ENCODE results near the gene DPT. TPM values are rescaled to one million over a fixed set of nuclear protein-coding genes. Genes with fewer than 3 reads are reported as not detected.

The DPT gene
- total RNA-seq, 2 experiments from 2014 or later: not detected

Other genes starting within 250 kb of the DPT start
- 1 to 10 TPM; 1.0 to 1.5 TPM for gene XCL2, start 185.2 kb downstream of the DPT start, total RNA-seq
- under 1 TPM; 0.39 to 0.67 TPM for gene XCL1, start 152.6 kb downstream of the DPT start, total RNA-seq

Measured in activated CD4-positive, alpha-beta T cell treated with anti-CD3 and anti-CD28 coated beads for 36 hours (primary cell).